Stimulated activated CD8-positive, alpha-beta memory T cell treated with anti-CD3 and anti-CD28 coated beads, Interleukin-4, amount 100 ng/mL, for 48 hours (primary cell): ENCODE data around the gene TMEFF2.

Experiments used
- DNase-seq: peaks from one replicate; pipeline ENCODE4 v3.0.0-alpha.2; 2020

TMEFF2 gene

GRCh38 chr2:191957996-191958860 lies 236.5 kb downstream of the TMEFF2 start:
- no peak for DNase-seq

GRCh38 chr2:191954451-191954850 lies 240.3 kb downstream of the TMEFF2 start:
- DNase-seq = no peak

GRCh38 chr2:191952515-191953270 lies 242.0 kb downstream of the TMEFF2 start:
- no peak for DNase-seq

- no peak for DNase-seq
Measured at GRCh38 chr2:191951832-191952231, 242.9 kb downstream of the TMEFF2 start.

- no peak for DNase-seq
Measured at GRCh38 chr2:191951376-191951775, 243.4 kb downstream of the TMEFF2 start.

GRCh38 chr2:191950132-191950874 lies 244.4 kb downstream of the TMEFF2 start:
- DNase-seq = no peak

GRCh38 chr2:191947235-191947634 lies 247.5 kb downstream of the TMEFF2 start:
- DNase-seq = no peak

GRCh38 chr2:191946471-191947182 lies 248.1 kb downstream of the TMEFF2 start:
- no peak for DNase-seq

- DNase-seq = no peak
Measured at GRCh38 chr2:191945623-191946022, 249.1 kb downstream of the TMEFF2 start.

GRCh38 chr2:191942739-191943103 lies 252.0 kb downstream of the TMEFF2 start:
- no peak for DNase-seq

GRCh38 chr2:191942090-191942738 lies 252.5 kb downstream of the TMEFF2 start:
- DNase-seq = no peak

- no peak for DNase-seq
Measured at GRCh38 chr2:191941376-191941929, 253.3 kb downstream of the TMEFF2 start.

GRCh38 chr2:191938779-191939178 lies 256.0 kb downstream of the TMEFF2 start:
- DNase-seq = no peak

- DNase-seq = no peak
Measured at GRCh38 chr2:191936882-191937405, 257.8 kb downstream of the TMEFF2 start.

- DNase-seq = no peak
Measured at GRCh38 chr2:191935247-191935646, 259.5 kb downstream of the TMEFF2 start.

- DNase-seq = peak; percentile 26
Measured at GRCh38 chr2:191933307-191934105, 261.2 kb downstream of the TMEFF2 start.

GRCh38 chr2:191932286-191932685 lies 262.4 kb downstream of the TMEFF2 start:
- no peak for DNase-seq

GRCh38 chr2:191931329-191931728 lies 263.4 kb downstream of the TMEFF2 start:
- no peak for DNase-seq

GRCh38 chr2:191930205-191930604 lies 264.5 kb downstream of the TMEFF2 start:
- DNase-seq = no peak

- no peak for DNase-seq
Measured at GRCh38 chr2:191929288-191929687, 265.4 kb downstream of the TMEFF2 start.

GRCh38 chr2:191927991-191928390 lies 266.7 kb downstream of the TMEFF2 start:
- no peak for DNase-seq
